SK-N-SH (cell line): ENCODE measurements around the gene SRSF1. TPM values are rescaled to one million over a fixed set of nuclear protein-coding genes. Genes with fewer than 3 reads are reported as not detected.

Experiments used
- CTCF ChIA-PET: fragments of 300-600, 350-600 bp; formaldehyde crosslinking; extraction: SDS; loops from one replicate; lab custom pipeline; 2021; lab: Yijun Ruan, JAX
- POLR2A ChIA-PET: fragments of 350-600 bp; sonication (Branson Sonifier 250); formaldehyde crosslinking; extraction: SDS; loops from one replicate; lab custom pipeline; 2020; ENCODE audit warnings: antibody characterized with exemption, inconsistent platforms; lab: Yijun Ruan, JAX
- DNase-seq: peaks from one replicate; pipeline ENCODE4 v3.0.0; 2012
- H2AFZ ChIP-seq: fragments of 200-600 bp; sonication (generic); 2 replicates; pipeline ENCODE4 v1.8.1; 2016; ENCODE audit warnings: antibody characterized with exemption, mild to moderate bottlenecking, low read depth
- H3F3A ChIP-seq: fragments of 200-600 bp; sonication (generic); replicated peaks from 2 replicates; pipeline ENCODE3; 2016; ENCODE audit warnings: antibody characterized with exemption, mild to moderate bottlenecking; ENCODE audit not compliant: insufficient read depth
- H3K27ac ChIP-seq, 2 experiments: fragments of 200-500 bp in 1 of 2; fragments of 200-600 bp in 1 of 2; sonication (Bioruptor generic) in 1 of 2; sonication (generic), shearing (Covaris generic) in 1 of 2; 2 replicates each; pipeline versions ENCODE4 v1.5.1 to v1.6.1; 2014 to 2016; ENCODE audit warnings: low read depth in 2 of 2, inconsistent platforms in 1 of 2, low read length in 1 of 2, mild to moderate bottlenecking in 1 of 2, mixed read lengths in 1 of 2
- H3K27me3 ChIP-seq: fragments of 200-600 bp; sonication (generic), shearing (Covaris generic); 2 replicates; pipeline ENCODE4 v1.6.1; 2016; ENCODE audit warnings: mixed run types; ENCODE audit not compliant: insufficient read depth
- H3K36me3 ChIP-seq, 2 experiments: fragments of 200-500 bp in 1 of 2; fragments of 200-600 bp in 1 of 2; sonication (Bioruptor generic) in 1 of 2; sonication (generic) in 1 of 2; replicated peaks in 1 of 2; 2 replicates each; pipeline versions ENCODE3 to v1.5.1; 2014 to 2016; ENCODE audit warnings: low read length in 1 of 2, mild to moderate bottlenecking in 1 of 2; ENCODE audit not compliant: insufficient read depth in 2 of 2, control insufficient read depth in 1 of 2
- H3K4me1 ChIP-seq, 2 experiments: fragments of 200-500 bp in 1 of 2; fragments of 200-600 bp in 1 of 2; sonication (Bioruptor generic) in 1 of 2; sonication (generic), shearing (Covaris generic) in 1 of 2; 2 replicates each; pipeline versions ENCODE4 v1.5.1 to v1.6.1; 2014 to 2016; ENCODE audit warnings: low read depth in 1 of 2, low read length in 1 of 2, mixed run types in 1 of 2; ENCODE audit not compliant: insufficient read depth in 2 of 2, control insufficient read depth in 1 of 2
- H3K4me2 ChIP-seq: fragments of 200-600 bp; sonication (generic), shearing (Covaris generic); 2 replicates; pipeline ENCODE4 v1.6.1; 2017; ENCODE audit warnings: mixed run types
- H3K4me3 ChIP-seq, 2 experiments: fragments of 200-500 bp in 1 of 2; fragments of 200-600 bp in 1 of 2; sonication (Bioruptor generic) in 1 of 2; sonication (generic), shearing (Covaris generic) in 1 of 2; 2 replicates each; pipeline versions ENCODE4 v1.5.1 to v1.8.1; 2014 to 2016; ENCODE audit warnings: low read depth in 2 of 2, inconsistent platforms in 1 of 2, low read length in 1 of 2, mild to moderate bottlenecking in 1 of 2, mixed read lengths in 1 of 2, moderate library complexity in 1 of 2
- H3K79me2 ChIP-seq: fragments of 200-600 bp; sonication (generic); 2 replicates; pipeline ENCODE4 v1.8.1; 2017; ENCODE audit warnings: mild to moderate bottlenecking; ENCODE audit not compliant: insufficient read depth
- H3K9ac ChIP-seq: fragments of 200-600 bp; sonication (generic); 2 replicates; pipeline ENCODE4 v1.6.1; 2017; ENCODE audit warnings: mixed run types
- H3K9me2 ChIP-seq: fragments of 200-600 bp; sonication (generic); 2 replicates; pipeline ENCODE4 v1.6.1; 2017; ENCODE audit warnings: mixed run types
- H3K9me3 ChIP-seq: fragments of 200-600 bp; sonication (generic); 2 replicates; pipeline ENCODE4 v1.6.1; 2017; ENCODE audit warnings: mixed run types, mild to moderate bottlenecking, moderate library complexity
- H4K20me1 ChIP-seq: fragments of 200-600 bp; sonication (generic); 2 replicates; pipeline ENCODE4 v1.6.1; 2017; ENCODE audit warnings: mild to moderate bottlenecking, mixed run types; ENCODE audit not compliant: insufficient read depth
- EP300 ChIP-seq, 2 experiments: IDR thresholded peaks; 2 replicates each; pipeline versions ENCODE4 v1.4.0 to v1.6.1; 2012; ENCODE audit warnings: borderline replicate concordance in 1 of 2, low read depth in 1 of 2, low read length in 1 of 2
- FOSL2 ChIP-seq: IDR thresholded peaks from 2 replicates; pipeline ENCODE4 v1.4.0; 2012; ENCODE audit warnings: low read depth, mild to moderate bottlenecking, moderate library complexity, borderline replicate concordance
- GABPA ChIP-seq: IDR thresholded peaks from 2 replicates; pipeline ENCODE4 v1.4.0; 2012; ENCODE audit warnings: low read depth, mild to moderate bottlenecking
- JUND ChIP-seq: IDR thresholded peaks from 2 replicates; pipeline ENCODE4 v1.4.0; 2012
- MAX ChIP-seq: IDR thresholded peaks from 2 replicates; pipeline ENCODE4 v1.4.0; 2012; ENCODE audit warnings: low read depth
- MEF2A ChIP-seq: IDR thresholded peaks from 2 replicates; pipeline ENCODE4 v1.4.0; 2012; ENCODE audit warnings: low read depth, borderline replicate concordance
- NFIC ChIP-seq: IDR thresholded peaks from 2 replicates; pipeline ENCODE4 v1.4.0; 2012; ENCODE audit warnings: borderline replicate concordance
- POLR2AphosphoS5 ChIP-seq: IDR thresholded peaks from 2 replicates; pipeline ENCODE4 v1.6.1; 2012; ENCODE audit warnings: low read depth, low read length
- RCOR1 ChIP-seq: fragments of 150-350 bp; IDR thresholded peaks from 2 replicates; pipeline ENCODE4 v1.6.1; 2017; ENCODE audit warnings: antibody characterized with exemption, low read length
- SMC3 ChIP-seq: IDR thresholded peaks from 2 replicates; pipeline ENCODE4 v1.6.1; 2012; ENCODE audit warnings: low read depth, low read length, improper control_type of control experiment
- TAF1 ChIP-seq: IDR thresholded peaks from 2 replicates; pipeline ENCODE4 v1.6.1; 2012; ENCODE audit warnings: low read depth, mild to moderate bottlenecking, low read length, moderate library complexity, borderline replicate concordance
- USF1 ChIP-seq: IDR thresholded peaks from 2 replicates; pipeline ENCODE4 v1.4.0; 2012; ENCODE audit warnings: low read depth, borderline replicate concordance
- whole genome bisulfite sequencing: methylation state at CpG from one replicate; pipeline ENCODE4 v1.1.6; 2017; ENCODE audit warnings: low lambda C conversion rate; 5-methylcytosine and 5-hydroxymethylcytosine counted together
- polyA plus RNA-seq, 3 experiments: library from polyadenylated mRNA; depleted of rRNA; stranded (reverse); fragments of >200 nt; gene quantifications; 2 replicates each; pipeline ENCODE4 v1.2.3, GENCODE V29; 2012

SRSF1 gene
- polyA plus RNA-seq, 1 of the 3 experiments (the other 2 are of a cell fraction), result 248 TPM

GRCh38 chr17:58032691-58033415, 25.8 kb upstream of the SRSF1 start:
- Histone ChIP-seq H2AFZ (no peak overlapping the region), H3K79me2 (no peaks in the 10 kb centered on the region), H3K4me2 (no peak overlapping the region), H3F3A (no peaks in the 10 kb centered on the region), H3K9me3 (no peaks in the 10 kb centered on the region), H3K36me3 (no peaks in the 10 kb centered on the region), H3K4me1 (no peaks in the 10 kb centered on the region), H3K27me3 (0 out of 2 replicates have a peak, but pooled peaks cover 5% of the 10 kb centered on the region), H3K27ac (no peak overlapping the region), H3K4me3 (no peak overlapping the region), H4K20me1 (no peaks in the 10 kb centered on the region), H3K9me2 (no peaks in the 10 kb centered on the region), H3K9ac (no peak overlapping the region)
- ChIA-PET CTCF (interaction anchor here (0.7 kb wide), 1 partner anchor 29 kb away, joined by 3 read pairs; no protein-coding TSS in a partner anchor), POLR2A (no interaction called here)
- 33% methylated on average over 6 of the region's 6 CpGs for WGBS
- no peak for DNase-seq
- TF ChIP-seq USF1 (no peak), TAF1 (no peak), NFIC (no peak), MEF2A (no peak), RCOR1 (no peak), FOSL2 (no peak), POLR2AphosphoS5 (no peak), MAX (no peak)

- H3K4me1 ChIP-seq, result no peaks in the 10 kb centered on the region
- no peak overlapping the region for H3K4me3 ChIP-seq
- H3K4me2 ChIP-seq, result no peak overlapping the region
- H3K27me3 ChIP-seq, result 0 out of 2 replicates have a peak, but pooled peaks cover 10% of the 10 kb centered on the region
- no peaks in the 10 kb centered on the region; the same call in 1 of the 2 replicates for H3K9me2 ChIP-seq
- ChIA-PET POLR2A (no interaction called here), CTCF (interaction anchor here (1.0 to 1.4 kb wide), 2 partner anchors 29 to 84 kb away, joined by 3 to 5 read pairs; no protein-coding TSS in a partner anchor)
- no peak for TF ChIP-seq GABPA
- no peak for TF ChIP-seq NFIC
- no peak for TF ChIP-seq TAF1
- no peak for TF ChIP-seq SMC3
- no peak for TF ChIP-seq EP300 (IDR thresholded peaks at IDR 0.05; ENCODE audit: borderline replicate concordance in 1 of 2, low read depth in 1 of 2, low read length in 1 of 2)
- no peak for TF ChIP-seq JUND
- TF ChIP-seq MAX, result no peak
- H3K9me3 ChIP-seq, result no peaks in the 10 kb centered on the region
- H3K27ac ChIP-seq, result no peak overlapping the region
- no peak overlapping the region for H2AFZ ChIP-seq
- no peak for DNase-seq
- H3F3A ChIP-seq, result no peaks in the 10 kb centered on the region
- no peaks in the 10 kb centered on the region for H3K36me3 ChIP-seq
- no peaks in the 10 kb centered on the region for H3K79me2 ChIP-seq
- no peak overlapping the region for H3K9ac ChIP-seq
- no peaks in the 10 kb centered on the region for H4K20me1 ChIP-seq
Observed at GRCh38 chr17:58028578-58028977, 21.5 kb upstream of the SRSF1 start.
